HepG2 (cell line): ENCODE data around the gene EPHB3. TPM values are rescaled to one million over a fixed set of nuclear protein-coding genes. Genes with fewer than 3 reads are reported as not detected.
A peak's percentile ranks its signal among the peaks of the same experiment; 100 is the strongest.

Experiments used
- ATAC-seq: fragments of 200-7000 bp; cut with Tn5 transposase; 3 replicates; pipeline ENCODE4 v1.9.1; 2020; ENCODE audit warnings: mild to moderate bottlenecking, moderate library complexity
- BruUV-seq: library from RNA; stranded (reverse); fragments of 400-500 nt; replicated peaks from 2 replicates; lab custom pipeline; 2021; lab: Mats Ljungman, UMichigan
- CTCF ChIA-PET: fragments of 300-600 bp; formaldehyde crosslinking; extraction: SDS; loops from one replicate; lab custom pipeline; 2021; ENCODE audit warnings: low total read pairs, inconsistent platforms, low intra/inter-chr PET ratio; lab: Yijun Ruan, JAX
- POLR2A ChIA-PET: fragments of 350-600 bp; sonication (Branson Sonifier 250); formaldehyde crosslinking; loops from one replicate; lab custom pipeline; 2020; ENCODE audit warnings: antibody characterized with exemption, inconsistent platforms; lab: Yijun Ruan, JAX
- DNase-seq: peaks from one replicate; pipeline ENCODE4 v3.0.0-alpha.2; 2015; ENCODE audit warnings: low spot score
- FAIRE-seq: peaks from 3 replicates; lab custom pipeline; 2011; peaks lifted over from hg19 to GRCh38; lab: Jason Lieb, UNC
- H2AFZ ChIP-seq: one replicate; pipeline ENCODE4 v1.6.1; 2011; ENCODE audit warnings: low read length, inconsistent platforms
- H3K27ac ChIP-seq: fragments of 300-600 bp; 3 replicates; pipeline ENCODE4 v1.8.0; 2011; ENCODE audit warnings: mixed run types, mild to moderate bottlenecking, mixed read lengths, low read length, inconsistent platforms; ENCODE audit not compliant: insufficient read depth; ENCODE audit errors: extremely low read length
- H3K27me3 ChIP-seq, 2 experiments: fragments of 200-600 bp in 1 of 2; 2 replicates in 1 of 2; 3 replicates in 1 of 2; pipeline versions ENCODE4 v1.6.0 to v1.8.0; 2011; ENCODE audit warnings: low read length in 2 of 2, mild to moderate bottlenecking in 2 of 2, moderate library complexity in 2 of 2, inconsistent platforms in 1 of 2; ENCODE audit not compliant: insufficient read depth in 2 of 2, control insufficient read depth in 1 of 2
- H3K36me3 ChIP-seq, 2 experiments: fragments of 200-600 bp in 1 of 2; replicated peaks in 1 of 2; 2 replicates in 1 of 2; 3 replicates in 1 of 2; pipeline versions ENCODE4 v1.5.1 to v1.8.0; 2011; ENCODE audit warnings: low read length in 2 of 2, inconsistent platforms in 1 of 2; ENCODE audit not compliant: insufficient read depth in 2 of 2, control insufficient read depth in 1 of 2
- H3K4me1 ChIP-seq: 2 replicates; pipeline ENCODE4 v1.5.1; 2012; ENCODE audit warnings: low read length, inconsistent platforms; ENCODE audit not compliant: insufficient read depth
- H3K4me2 ChIP-seq: 2 replicates; pipeline ENCODE4 v1.6.0; 2011; ENCODE audit warnings: low read depth, low read length, inconsistent platforms
- H3K4me3 ChIP-seq, 3 experiments: fragments of 200-600 bp in 1 of 3; sonication (generic), shearing (Covaris generic) in 1 of 3; replicated peaks in 1 of 3; 2 replicates each; pipeline ENCODE4 v1.5.1; 2011 to 2016; ENCODE audit warnings: low read length in 3 of 3, inconsistent platforms in 2 of 3, low read depth in 2 of 3, mild to moderate bottlenecking in 2 of 3, control low read depth in 1 of 3, mixed read lengths in 1 of 3; ENCODE audit not compliant: insufficient read depth in 1 of 3
- H3K79me2 ChIP-seq: one replicate; pipeline ENCODE4 v1.6.1; 2011; ENCODE audit warnings: low read length, inconsistent platforms; ENCODE audit not compliant: insufficient read depth
- H3K9ac ChIP-seq: 2 replicates; pipeline ENCODE4 v1.6.0; 2011; ENCODE audit warnings: mild to moderate bottlenecking, low read depth, low read length, inconsistent platforms; ENCODE audit not compliant: insufficient read depth
- H3K9me3 ChIP-seq: 2 replicates; pipeline ENCODE4 v1.5.1; 2012; ENCODE audit warnings: mild to moderate bottlenecking, low read length
- H4K20me1 ChIP-seq: 2 replicates; pipeline ENCODE4 v1.6.0; 2011; ENCODE audit warnings: inconsistent platforms, mild to moderate bottlenecking, low read length, moderate library complexity; ENCODE audit not compliant: insufficient read depth
- CBX2 ChIP-seq, 2 experiments: fragments of 200-600 bp in 1 of 2; sonication (generic); formaldehyde crosslinking in 1 of 2; IDR thresholded peaks; 2 replicates each; pipeline versions ENCODE4 v1.7.0 to v1.8.1; 2018 to 2022; ENCODE audit warnings: low read depth in 2 of 2, low read length in 1 of 2, mild to moderate bottlenecking in 1 of 2, missing genetic modification reagents in 1 of 2
- EZH2 ChIP-seq: conservative IDR thresholded peaks from 2 replicates; pipeline ENCODE4 v1.6.1; 2012; ENCODE audit warnings: mild to moderate bottlenecking, low read depth, low read length, moderate library complexity
- NFYB ChIP-seq: sonication (generic); formaldehyde crosslinking; IDR thresholded peaks from 2 replicates; pipeline ENCODE4 v1.4.0; 2020; ENCODE audit warnings: missing genetic modification reagents
- SOX13 ChIP-seq, 3 experiments: fragments of 450-650 bp in 1 of 3; sonication (generic) in 1 of 3; formaldehyde crosslinking in 1 of 3; IDR thresholded peaks in 2 of 3; conservative IDR thresholded peaks in 1 of 3; 2 replicates each; pipeline versions ENCODE4 v1.5.0 to v1.6.1; 2016 to 2020; ENCODE audit warnings: antibody characterized with exemption in 1 of 3, mild to moderate bottlenecking in 1 of 3, missing compliant biosample characterization in 1 of 3, missing genetic modification reagents in 1 of 3, moderate library complexity in 1 of 3
- SRF ChIP-seq: IDR thresholded peaks from 2 replicates; pipeline ENCODE4 v1.6.1; 2011; ENCODE audit warnings: mild to moderate bottlenecking, low read depth, low read length, moderate library complexity
- TRIM24 ChIP-seq: sonication (generic); formaldehyde crosslinking; IDR thresholded peaks from 2 replicates; pipeline ENCODE4 v1.8.0; 2022; ENCODE audit warnings: mild to moderate bottlenecking, missing genetic modification reagents
- WGBS: methylation state at CpG from one replicate; pipeline ENCODE4 v1.1.6; 2017; ENCODE audit warnings: low lambda C conversion rate; 5-methylcytosine and 5-hydroxymethylcytosine counted together
- in situ Hi-C: cut with HindIII; loops from 2 replicates; pipeline ENCODE4 v1.10.0; 2017; ENCODE audit warnings: low pct_unique_long_range_greater_than_20kb; ENCODE audit not compliant: extremely low pct_ligation_motif_present
- intact Hi-C: fragments of 100-400 bp; cut with micrococcal nuclease; formaldehyde crosslinking; loops from one replicate; pipeline ENCODE4 v1.10.0; 2022; ENCODE audit not compliant: unreplicated experiment
- polyA plus RNA-seq, 8 experiments: library from polyadenylated mRNA; depleted of rRNA in 3 of 8; stranded (reverse) in 7 of 8; unstranded in 1 of 8; fragments of >200 nt; fragmentation: Illumina TruSeq in 4 of 8; extraction: Trizol in 4 of 8; gene quantifications; 2 replicates each; pipeline versions ENCODE4 v1.2.1 to v1.2.3, GENCODE V29; 2011 to 2016; ENCODE audit warnings: low read depth in 4 of 8, missing spikeins in 1 of 8, mixed read lengths in 1 of 8; ENCODE audit not compliant: insufficient read depth in 1 of 8
- total RNA-seq, 5 experiments: library from RNA; depleted of rRNA; stranded (reverse); fragments of >200 nt; fragmentation: Illumina TruSeq; extraction: Trizol; gene quantifications; 2 replicates each; pipeline ENCODE4 v1.2.3, GENCODE V29; 2016; ENCODE audit warnings: low read depth in 1 of 5
- TF ChIP-seq, protein P1 (sequence below): sonication (generic); formaldehyde crosslinking; IDR thresholded peaks from 2 replicates; pipeline ENCODE4 v1.8.0; 2022; ENCODE audit warnings: mild to moderate bottlenecking, missing genetic modification reagents, moderate library complexity
- TF ChIP-seq, protein P2 (sequence below): sonication (generic); formaldehyde crosslinking; IDR thresholded peaks from 2 replicates; pipeline ENCODE4 v1.8.0; 2022; ENCODE audit warnings: missing genetic modification reagents, mild to moderate bottlenecking, inconsistent platforms, borderline replicate concordance

The EPHB3 gene
- total and polyA plus RNA-seq, 2 of the 13 experiments (the other 11 are each of a cell fraction or from before 2014, with no cell fraction given): 0.01 TPM; not detected in 1

DNA sequence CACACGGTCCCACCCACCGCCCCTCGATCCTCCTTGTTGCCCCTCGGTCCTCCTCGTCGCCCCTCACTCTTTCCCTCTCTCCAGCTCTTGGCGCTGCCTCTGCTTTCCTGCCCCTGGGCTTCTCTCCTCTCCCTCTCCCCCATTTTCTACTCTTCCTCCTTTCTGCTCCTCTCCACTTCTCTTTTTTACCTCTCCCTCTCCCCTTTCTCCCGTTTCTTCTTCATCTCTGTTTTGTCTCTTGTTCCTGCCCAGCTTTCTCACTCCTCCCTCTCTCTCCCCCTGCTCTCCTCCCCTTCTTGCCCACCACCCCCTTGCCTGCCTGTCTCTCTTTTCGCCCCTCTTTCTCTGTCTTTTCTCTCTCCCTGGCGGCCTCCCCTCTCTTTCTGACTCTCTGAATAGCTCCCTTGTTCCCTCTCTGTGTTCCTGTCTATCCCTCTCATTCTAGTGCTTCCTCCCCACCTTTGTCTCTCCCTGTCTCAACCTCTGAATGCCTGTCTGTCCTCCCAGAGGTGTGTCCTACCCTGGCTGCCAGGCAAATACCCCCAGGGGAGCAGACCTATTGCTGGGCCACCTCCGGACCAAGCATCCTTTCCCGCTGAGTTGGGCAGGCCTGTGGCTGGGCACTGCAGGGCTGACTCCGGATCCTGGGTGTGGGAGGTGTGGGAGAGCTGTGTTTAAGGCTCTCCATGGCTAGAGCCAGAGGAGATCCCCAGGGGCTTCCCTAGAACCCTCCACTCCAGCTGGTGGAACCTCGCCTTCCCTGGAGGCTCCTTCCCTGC is 41.0 kb downstream of the EPHB3 start:
- Histone ChIP-seq H3K27ac (no peak overlapping the region), H3K4me2 (no peak overlapping the region), H2AFZ (no peak overlapping the region), H3K4me3 (no peak overlapping the region), H3K36me3 (no peaks in the 10 kb centered on the region), H3K9me3 (no peaks in the 10 kb centered on the region), H3K9ac (no peak overlapping the region), H4K20me1 (no peaks in the 10 kb centered on the region), H3K79me2 (no peaks in the 10 kb centered on the region), H3K4me1 (peaks cover 8% of the 10 kb centered on the region; the same call in 1 of the 2 replicates), H3K27me3 (peaks cover 4 to 73% of the 10 kb centered on the region in 2 experiments)
- no peak for ATAC-seq
- intact Hi-C loops: no loop called here
- ChIA-PET POLR2A (no interaction called here), CTCF (no interaction called here)
- WGBS: 11% methylated on average over 14 of the region's 14 CpGs
- in situ Hi-C loops: no loop called here
- BruUV-seq: no TSS peak
- FAIRE-seq: no peak
- TF ChIP-seq, protein P1, sequence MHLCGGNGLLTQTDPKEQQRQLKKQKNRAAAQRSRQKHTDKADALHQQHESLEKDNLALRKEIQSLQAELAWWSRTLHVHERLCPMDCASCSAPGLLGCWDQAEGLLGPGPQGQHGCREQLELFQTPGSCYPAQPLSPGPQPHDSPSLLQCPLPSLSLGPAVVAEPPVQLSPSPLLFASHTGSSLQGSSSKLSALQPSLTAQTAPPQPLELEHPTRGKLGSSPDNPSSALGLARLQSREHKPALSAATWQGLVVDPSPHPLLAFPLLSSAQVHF (CRISPR knock-in tag): no peak
- peak; percentile 90; the same call in 1 of the 2 replicates for TF ChIP-seq EZH2
- DNase-seq: no peak

DNA sequence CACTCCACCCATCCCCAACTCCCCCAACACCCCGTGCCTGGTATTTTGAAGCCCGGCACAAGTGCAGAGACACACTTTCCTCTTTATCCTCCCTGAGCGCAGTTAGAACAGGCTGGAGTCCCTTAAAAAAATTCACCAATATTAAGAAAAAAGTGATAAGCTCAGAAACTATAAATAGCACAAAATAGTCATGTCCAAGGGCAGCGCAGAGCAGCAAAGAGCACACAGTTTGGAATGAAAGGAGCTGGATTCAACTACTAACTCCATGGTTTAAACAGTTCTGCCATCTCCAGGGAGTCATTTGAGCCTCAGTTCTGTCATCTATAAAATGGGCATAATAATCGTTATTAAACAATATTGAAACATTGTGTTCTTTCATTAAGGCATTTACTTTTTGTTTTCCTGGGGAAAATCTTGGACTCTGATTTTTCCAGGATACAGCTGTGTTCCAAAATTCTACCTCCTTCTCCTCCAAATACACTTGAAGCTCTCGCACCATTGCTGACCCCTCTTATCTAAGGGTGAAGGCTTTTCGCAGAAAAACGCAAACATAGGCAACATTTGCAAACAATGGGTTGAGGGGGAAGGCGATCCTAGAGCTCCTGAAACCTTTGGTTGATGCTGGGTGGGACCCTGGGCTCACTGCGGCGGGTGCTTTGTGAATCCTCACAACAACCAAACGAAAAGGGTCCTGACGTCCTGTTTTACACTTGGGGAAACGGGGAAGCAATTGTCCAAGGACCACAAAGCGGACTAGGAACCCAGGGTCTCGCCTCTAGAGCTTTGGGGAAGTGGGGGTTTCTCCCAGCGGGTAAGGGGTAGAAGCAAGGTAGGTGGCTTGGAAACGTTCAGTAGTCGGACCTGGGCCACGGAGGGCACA is 41.8 kb downstream of the EPHB3 start:
- no peaks in the 10 kb centered on the region for H3K36me3 ChIP-seq
- no peaks in the 10 kb centered on the region for H3K9me3 ChIP-seq
- ATAC-seq: peak; percentile 15; the same call in 1 of the 3 replicates
- BruUV-seq: no TSS peak
- FAIRE-seq: no peak
- no peak overlapping the region for H3K27ac ChIP-seq
- ChIA-PET POLR2A (no interaction called here), CTCF (no interaction called here)
- 19% methylated on average over 12 of the region's 20 CpGs for WGBS
- peaks cover 8% of the 10 kb centered on the region; the same call in 1 of the 2 replicates for H3K4me1 ChIP-seq
- no peak overlapping the region for H2AFZ ChIP-seq
- H3K4me2 ChIP-seq: peak overlapping the region; percentile 18
- H3K27me3 ChIP-seq: peaks cover 4 to 69% of the 10 kb centered on the region in 2 experiments
- peak overlapping the region in 1 of 3 experiments; percentile 53; a peak in 1 of 6 replicates for H3K4me3 ChIP-seq
- no peak overlapping the region for H3K9ac ChIP-seq
- intact Hi-C loops: no loop called here
- in situ Hi-C loops: no loop called here
- no peaks in the 10 kb centered on the region for H3K79me2 ChIP-seq
- H4K20me1 ChIP-seq: no peaks in the 10 kb centered on the region
- no peak for DNase-seq
- TF ChIP-seq, protein P2, sequence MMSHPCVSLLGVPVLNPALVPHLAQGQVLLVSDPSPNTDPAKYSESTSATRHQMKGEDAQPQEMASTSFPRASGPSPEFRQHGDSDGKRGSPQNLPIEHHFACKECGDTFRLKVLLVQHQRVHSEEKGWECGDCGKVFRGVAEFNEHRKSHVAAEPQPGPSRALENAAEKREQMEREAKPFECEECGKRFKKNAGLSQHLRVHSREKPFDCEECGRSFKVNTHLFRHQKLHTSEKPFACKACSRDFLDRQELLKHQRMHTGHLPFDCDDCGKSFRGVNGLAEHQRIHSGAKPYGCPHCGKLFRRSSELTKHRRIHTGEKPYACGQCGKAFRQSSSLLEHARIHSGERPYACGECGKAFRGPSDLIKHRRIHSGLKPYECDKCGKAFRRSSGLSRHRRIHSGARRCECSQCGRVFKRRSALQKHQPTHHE (CRISPR knock-in tag): no peak
- TF ChIP-seq TRIM24 (CRISPR knock-in tag) (no peak), SOX13 (IDR thresholded peaks at IDR 0.05) (no peak), SOX13 (CRISPR knock-in tag; conservative IDR thresholded peaks at IDR 0.05 in 1 of 2, IDR thresholded peaks at IDR 0.05 in 1 of 2) (peak in 1 of 2 experiments; percentile 5; a peak in 1 of 4 replicates), SRF (no peak), CBX2 (IDR thresholded peaks at IDR 0.05; ENCODE audit: low read depth, low read length) (0 out of 2 replicates have a peak, but pooled peaks have one; percentile 70), CBX2 (CRISPR knock-in tag; IDR thresholded peaks at IDR 0.05; ENCODE audit: low read depth) (no peak), NFYB (CRISPR knock-in tag) (no peak)
